Prostate gland (tissue), 2 donors: Measurements from ENCODE around the gene LSM12. TPM values are rescaled to one million over a fixed set of nuclear protein-coding genes. Genes with fewer than 3 reads are reported as not detected.

Experiments
- DNase-seq: peaks from one replicate; pipeline ENCODE4 v3.0.0-alpha.2; 2019; ENCODE audit warnings: low spot score
- H3K27ac ChIP-seq, 2 donors: fragments of 200-600 bp; sonication (generic); 2 replicates each; pipeline ENCODE4 v1.5.1; 2017 to 2019
- H3K27me3 ChIP-seq: fragments of 200-600 bp; sonication (generic); replicated peaks from 2 replicates; pipeline ENCODE4 v1.5.1; 2019; ENCODE audit not compliant: insufficient read depth
- H3K36me3 ChIP-seq, 2 donors: fragments of 200-600 bp; sonication (generic); 1 replicate in 1 of 2; 2 replicates in 1 of 2; pipeline versions ENCODE4 v1.5.1 to v1.8.1; 2017 to 2019
- H3K4me1 ChIP-seq: fragments of 200-600 bp; sonication (generic); replicated peaks from 2 replicates; pipeline ENCODE4 v1.5.1; 2019
- H3K4me3 ChIP-seq, 2 donors: fragments of 200-600 bp; sonication (generic); 2 replicates each; pipeline ENCODE4 v1.5.1; 2017 to 2019
- H3K9me3 ChIP-seq: fragments of 200-600 bp; sonication (generic); 2 replicates; pipeline ENCODE4 v1.5.1; 2017
- CTCF ChIP-seq, 4 experiments: fragments of 200-600 bp in 2 of 4; fragments of 450-650 bp in 2 of 4; sonication (generic) in 2 of 4; IDR thresholded peaks; 1 replicate in 3 of 4; 2 replicates in 1 of 4; pipeline ENCODE4 v1.5.1; 2016 to 2019; ENCODE audit warnings: antibody characterized with exemption in 4 of 4, mild to moderate bottlenecking in 2 of 4, moderate library complexity in 2 of 4
- POLR2A ChIP-seq: fragments of 450-650 bp; IDR thresholded peaks from one replicate; pipeline ENCODE4 v1.6.1; 2016; ENCODE audit warnings: antibody characterized with exemption, mild to moderate bottlenecking
- POLR2AphosphoS5 ChIP-seq: sonication (generic); formaldehyde crosslinking; IDR thresholded peaks from one replicate; pipeline ENCODE4 v1.6.1; 2017; ENCODE audit warnings: antibody characterized with exemption
- WGBS: methylation state at CpG from one replicate; pipeline ENCODE4 v1.1.5; 2018; 5-methylcytosine and 5-hydroxymethylcytosine counted together
- intact Hi-C: fragments of 100-400 bp; cut with DNase I; formaldehyde crosslinking; loops from one replicate; pipeline ENCODE4 v1.14.2; 2022
- total RNA-seq, 2 donors: library from RNA; depleted of rRNA; stranded (reverse); fragments of >200 nt; gene quantifications; one replicate each; pipeline ENCODE4 v1.1.0, GENCODE V29; 2016

The LSM12 gene
- total RNA-seq, 2 donors from 2014 or later, result 30.0 to 45.2 TPM

DNA sequence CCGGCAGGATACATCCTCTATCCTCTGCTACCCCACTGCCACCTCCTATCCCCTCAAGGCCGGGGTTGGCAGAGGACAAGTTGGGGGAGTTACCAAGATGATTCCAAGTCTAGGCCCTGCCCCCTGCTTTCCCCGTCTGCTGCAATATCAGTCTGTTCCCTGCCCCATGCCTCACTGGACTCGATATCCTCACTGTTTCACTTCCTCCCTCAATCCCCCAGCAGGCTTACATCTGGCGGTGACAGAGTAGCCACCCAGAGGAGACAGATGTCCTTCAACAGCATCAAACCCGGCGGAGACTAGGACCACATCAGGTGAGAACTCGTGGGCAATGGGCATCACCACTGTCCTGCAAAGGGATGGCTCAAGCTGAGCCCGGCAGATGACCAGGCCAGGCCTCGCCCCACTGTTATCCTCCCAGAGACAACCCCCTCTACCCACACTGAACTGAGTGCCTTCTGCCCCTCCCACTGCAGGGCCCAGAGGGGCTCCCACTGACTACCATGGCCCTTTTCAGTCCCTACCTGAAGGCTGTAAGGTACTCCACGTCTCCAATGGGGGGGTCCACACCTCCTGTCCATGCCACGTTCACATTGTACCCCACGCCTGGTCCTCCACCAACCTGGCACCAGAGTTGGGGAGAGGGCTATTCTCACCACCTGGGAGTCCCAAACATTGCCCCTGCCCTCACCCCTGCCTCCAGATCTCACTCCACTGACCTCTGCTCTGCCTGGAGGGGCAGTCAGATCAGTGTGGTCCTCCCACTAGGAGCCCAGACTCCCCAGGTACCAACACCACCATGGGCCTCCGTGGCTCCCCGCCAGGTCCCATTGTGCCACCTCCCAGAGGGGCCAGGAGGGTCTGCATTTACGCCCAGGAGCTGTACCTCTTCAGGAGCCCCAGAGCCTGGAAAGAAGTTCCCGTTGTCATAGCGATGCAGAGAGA lies 13.7 kb upstream of the LSM12 start:
- DNase-seq, result no peak
- H3K27ac ChIP-seq, result no peak overlapping the region
- no peaks in the 10 kb centered on the region for H3K9me3 ChIP-seq
- intact Hi-C loops, result no loop called here
- H3K36me3 ChIP-seq, result peaks cover 0 to 8% of the 10 kb centered on the region in 2 donors
- H3K4me1 ChIP-seq, result peaks cover 27% of the 10 kb centered on the region
- WGBS, result 86% methylated on average over 17 of the region's 18 CpGs
- H3K4me3 ChIP-seq, result no peak overlapping the region
- no peaks in the 10 kb centered on the region for H3K27me3 ChIP-seq
- TF ChIP-seq POLR2AphosphoS5 (no peak), CTCF (IDR thresholded peaks at IDR 0.05) (no peak), POLR2A (no peak)

DNA sequence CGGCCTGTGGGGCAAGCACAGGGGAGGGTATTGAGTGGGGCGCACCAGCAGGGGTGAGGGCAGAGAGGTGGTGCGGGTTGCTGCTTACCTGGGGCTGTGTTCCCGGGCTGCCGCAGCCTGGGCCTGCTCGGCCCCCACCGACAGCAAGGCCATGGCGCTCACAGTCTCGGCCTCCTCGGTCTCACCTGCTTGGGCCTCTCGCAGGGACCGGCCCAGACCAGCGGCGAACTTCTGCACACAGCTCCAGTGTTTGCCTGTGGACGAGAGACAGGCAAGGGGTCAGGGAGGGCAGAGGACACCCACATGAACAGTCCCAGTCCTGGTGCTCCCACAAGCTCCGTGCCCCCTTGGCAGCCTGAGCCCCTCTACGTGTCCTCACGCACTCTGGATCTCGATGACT lies 11.9 kb upstream of the LSM12 start:
- Histone ChIP-seq H3K9me3 (no peaks in the 10 kb centered on the region), H3K27ac (peak overlapping the region in 1 of 2 donors; percentile 81), H3K4me3 (no peak overlapping the region), H3K27me3 (no peaks in the 10 kb centered on the region), H3K36me3 (peaks cover 0 to 8% of the 10 kb centered on the region in 2 donors), H3K4me1 (peaks cover 27% of the 10 kb centered on the region)
- 83% methylated on average over 19 of the region's 19 CpGs for WGBS
- no peak for DNase-seq
- TF ChIP-seq CTCF (IDR thresholded peaks at IDR 0.05), result no peak
- intact Hi-C loops, result no loop called here

DNA sequence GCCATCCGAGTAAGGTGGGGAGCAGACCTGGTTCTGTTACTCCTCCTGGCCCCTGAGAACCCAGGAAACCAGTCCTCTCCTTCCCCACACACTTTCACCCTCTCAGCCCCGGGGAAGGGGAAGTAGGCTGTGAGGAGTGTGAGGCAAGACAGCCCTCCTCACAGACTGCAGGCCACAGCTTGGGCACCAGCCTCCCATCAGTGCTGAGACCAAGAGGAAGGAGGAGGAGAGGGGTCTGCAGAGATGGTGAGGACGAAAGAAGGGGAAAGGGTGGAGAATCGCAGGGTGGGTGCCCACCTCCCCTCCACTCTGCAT lies 11.1 kb upstream of the LSM12 start:
- H3K27ac ChIP-seq, result peak overlapping the region; percentile 38 to 81
- no peaks in the 10 kb centered on the region for H3K9me3 ChIP-seq
- H3K4me1 ChIP-seq, result peaks cover 27% of the 10 kb centered on the region
- intact Hi-C loops, result no loop called here
- no peak overlapping the region for H3K4me3 ChIP-seq
- H3K36me3 ChIP-seq, result peaks cover 0 to 8% of the 10 kb centered on the region in 2 donors
- DNase-seq, result no peak
- 58% methylated on average over 4 of the region's 4 CpGs for WGBS
- no peaks in the 10 kb centered on the region for H3K27me3 ChIP-seq
- no peak for TF ChIP-seq POLR2A
- TF ChIP-seq POLR2AphosphoS5, result no peak
- no peak for TF ChIP-seq CTCF (IDR thresholded peaks at IDR 0.05)

- intact Hi-C loops, result no loop called here
- Histone ChIP-seq H3K4me3 (no peak overlapping the region), H3K9me3 (no peaks in the 10 kb centered on the region), H3K27me3 (no peaks in the 10 kb centered on the region), H3K27ac (peak overlapping the region; percentile 38 to 81), H3K36me3 (peaks cover 0 to 6% of the 10 kb centered on the region in 2 donors), H3K4me1 (peaks cover 28% of the 10 kb centered on the region)
- WGBS, result 46% methylated on average over 6 of the region's 6 CpGs
- TF ChIP-seq POLR2A, result no peak
- TF ChIP-seq POLR2AphosphoS5, result peak; percentile 49
- DNase-seq, result peak; percentile 57
Observed at GRCh38 chr17:44076716-44077594, 10.5 kb upstream of the LSM12 start.

GRCh38 chr17:44075598-44076293 lies 9.3 kb upstream of the LSM12 start:
- TF ChIP-seq POLR2AphosphoS5, result no peak
- TF ChIP-seq CTCF (IDR thresholded peaks at IDR 0.05), result no peak
- TF ChIP-seq POLR2A, result no peak
- intact Hi-C loops, result no loop called here
- peak overlapping the region; percentile 38 to 81 for H3K27ac ChIP-seq
- H3K27me3 ChIP-seq, result no peaks in the 10 kb centered on the region
- H3K4me1 ChIP-seq, result peaks cover 33% of the 10 kb centered on the region
- no peaks in the 10 kb centered on the region for H3K9me3 ChIP-seq
- WGBS, result 78% methylated on average over 10 of the region's 10 CpGs
- no peak overlapping the region for H3K4me3 ChIP-seq
- no peak for DNase-seq
- H3K36me3 ChIP-seq, result peaks cover 0 to 6% of the 10 kb centered on the region in 2 donors
